HUDEP-2 (cell line): Measurements from ENCODE around the gene TNIK.
"Not testable (repeated sequence)": the region's sequence is repeated elsewhere in the genome, so short reads cannot be mapped to it uniquely, and the experiment has no call there.

Experiments
- DNase-seq, 76 experiments: peaks; one replicate each; lab custom pipeline; 2025; ENCODE audit not compliant: unreplicated experiment in 76 of 76; lab: John Stamatoyannopoulos, UW

The TNIK gene

DNA sequence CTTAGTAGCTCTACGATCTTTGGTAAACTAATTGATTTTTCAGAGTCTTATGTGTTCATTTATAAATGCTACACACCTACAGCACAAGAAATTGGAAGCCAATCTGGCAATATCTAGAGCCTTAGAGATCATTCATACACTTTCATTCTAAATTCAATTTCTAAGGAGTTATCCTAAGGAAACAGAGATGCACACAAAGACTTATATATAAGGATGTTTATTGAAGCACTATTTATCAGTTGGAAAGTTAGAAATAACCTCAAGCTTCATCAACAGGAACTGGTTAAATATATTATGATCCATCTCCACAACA, 12.7 kb downstream of the TNIK start:
- DNase-seq: not testable (repeated sequence)

DNA sequence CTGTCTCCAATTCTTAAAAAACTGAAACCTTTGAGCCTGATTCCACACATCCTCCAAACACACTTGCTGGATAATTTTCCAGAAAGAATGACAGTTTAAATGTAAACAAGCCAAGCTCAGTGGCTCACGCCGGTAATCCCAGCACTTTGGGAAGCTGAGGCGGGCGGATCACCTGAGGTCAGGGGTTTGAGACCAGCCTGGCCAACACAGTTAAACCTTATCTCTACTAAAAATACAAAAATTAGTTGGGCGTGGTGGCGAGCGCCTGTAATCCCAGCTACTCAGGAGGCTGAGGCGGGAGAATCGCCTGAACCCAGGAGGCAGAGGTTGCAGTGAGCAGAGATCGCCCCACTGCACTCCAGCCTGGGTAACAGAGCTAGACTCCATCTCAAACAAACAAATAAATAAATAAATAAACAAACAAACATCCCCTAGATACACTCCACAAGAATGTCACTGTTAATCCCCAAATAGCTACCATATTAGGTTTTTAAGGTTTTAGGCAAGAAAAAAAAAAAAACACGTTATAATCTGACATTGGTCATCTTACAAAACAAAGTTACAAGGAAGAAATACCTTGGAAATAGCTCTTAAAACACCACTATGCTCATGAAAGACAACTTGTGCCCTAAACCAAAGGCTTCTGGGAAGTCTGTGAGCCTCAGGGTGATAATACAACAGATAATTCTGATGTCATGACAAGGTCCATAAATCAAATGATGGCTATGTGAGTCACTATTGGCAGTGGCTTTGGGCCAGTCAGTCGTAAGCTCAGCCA, 13.2 kb downstream of the TNIK start:
- peak in 18 of 76 experiments; percentile 4 to 50 (median 22) for DNase-seq

DNA sequence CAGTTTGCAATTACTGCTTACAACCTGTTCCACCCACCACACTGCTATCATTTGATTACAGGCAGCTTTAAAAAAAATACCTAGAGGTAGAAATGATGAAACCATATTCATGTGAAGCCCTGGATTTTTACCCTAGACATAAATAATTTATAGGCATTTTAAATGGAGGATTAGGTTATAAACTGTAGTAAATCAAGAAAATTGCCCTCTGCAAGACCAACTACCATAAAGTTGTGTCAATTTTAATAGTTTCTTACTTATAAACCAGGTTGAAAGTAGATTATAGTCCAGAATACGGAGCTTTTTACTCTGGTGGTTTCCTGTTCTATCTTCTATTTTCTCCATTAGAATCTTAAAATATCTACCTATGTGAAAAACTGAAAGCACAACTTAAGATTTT, 13.9 kb downstream of the TNIK start:
- no peak for DNase-seq

DNA sequence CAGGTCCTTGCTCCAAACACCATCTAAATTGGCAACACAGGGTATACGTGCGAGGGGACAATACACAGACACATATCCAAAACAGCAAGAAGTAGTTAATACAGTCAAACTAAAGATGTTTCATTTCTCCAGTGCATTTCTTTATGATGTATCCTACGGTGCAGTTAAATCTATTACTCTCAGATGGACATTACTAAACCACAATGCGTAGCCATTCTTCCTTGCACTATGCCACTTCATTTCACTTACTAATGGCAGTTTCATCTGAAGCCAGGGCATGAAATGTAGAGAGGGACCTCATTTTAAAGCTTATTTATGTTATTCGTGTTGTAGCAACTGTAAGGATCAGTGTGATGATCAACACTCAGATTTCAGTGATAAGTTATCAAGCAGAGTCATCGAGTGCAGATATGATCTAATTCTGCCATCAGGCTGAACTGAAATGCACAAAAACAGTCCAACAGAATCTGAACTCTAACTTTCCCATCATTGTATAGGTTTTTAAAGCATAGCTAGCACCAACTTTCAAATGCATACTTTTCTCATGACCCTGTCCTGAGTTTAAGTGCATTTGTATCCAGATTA, 14.5 kb downstream of the TNIK start:
- DNase-seq: no peak

DNA sequence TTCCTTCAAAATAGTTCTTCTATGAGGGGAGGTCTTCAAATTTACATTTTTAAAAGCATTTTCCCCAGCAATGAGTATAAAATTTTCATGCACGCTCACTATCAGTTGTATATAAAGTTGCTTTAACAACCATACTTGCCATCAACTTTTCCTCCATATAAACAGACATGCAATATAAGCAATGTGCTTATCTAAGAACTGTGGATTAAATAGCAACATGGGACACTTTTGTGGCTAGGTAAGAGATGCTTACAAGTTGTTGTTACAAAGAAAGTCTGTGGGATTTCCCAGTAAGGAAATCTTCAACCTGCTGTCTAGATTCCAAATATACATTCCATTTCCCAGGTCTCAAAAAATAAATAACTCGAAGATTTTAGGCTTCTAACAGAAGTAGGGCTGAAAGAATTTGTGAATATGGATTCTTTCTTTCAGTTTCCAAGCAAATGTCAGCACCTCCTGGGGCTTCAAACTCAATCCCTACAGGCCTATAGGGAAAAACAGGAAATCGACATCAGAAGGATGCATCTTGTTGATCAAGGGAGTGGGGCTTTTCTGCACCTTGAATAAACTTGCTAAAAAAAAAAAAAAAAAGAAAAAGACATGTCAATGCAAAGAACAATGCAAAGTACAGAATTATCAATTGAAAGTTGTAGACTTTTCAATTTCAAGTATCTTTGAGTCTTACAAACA, 16.1 kb downstream of the TNIK start:
- DNase-seq: peak in 4 of 76 experiments; percentile 4 to 18 (median 10)

DNA sequence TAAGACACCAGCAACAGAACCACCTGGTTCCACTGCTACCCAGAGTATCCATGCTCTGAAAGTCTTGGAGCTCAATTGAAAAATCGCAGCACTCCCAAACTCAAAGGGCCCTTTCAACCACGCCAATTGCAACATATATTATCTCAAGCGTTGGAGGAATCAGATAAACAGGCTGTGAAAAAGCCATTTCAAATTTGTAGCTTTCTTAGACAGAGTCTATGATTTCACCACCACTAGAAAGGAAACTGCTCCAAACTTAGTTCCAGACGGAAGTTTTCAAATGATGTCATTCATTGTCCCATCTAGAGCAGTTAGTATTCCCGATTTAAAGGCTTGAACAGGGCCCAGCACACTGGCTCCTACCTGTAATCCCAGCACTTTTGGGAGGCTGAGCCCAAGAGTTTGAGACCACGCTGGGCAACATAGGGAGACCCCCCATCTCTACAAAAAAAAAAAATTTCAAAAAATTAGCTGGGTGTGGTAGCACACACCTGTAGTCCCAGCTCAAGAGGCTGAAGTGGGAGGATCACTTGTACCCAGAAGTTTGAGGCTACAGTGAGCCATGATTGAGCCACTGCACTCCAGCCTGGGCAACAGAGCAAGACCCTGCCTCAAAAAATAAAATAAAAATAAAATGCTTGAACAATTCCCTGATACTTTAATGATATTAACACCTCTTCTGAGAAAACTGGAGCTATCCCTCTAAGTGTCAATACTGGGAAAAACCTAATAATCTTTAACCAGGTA, 16.8 kb downstream of the TNIK start:
- no peak for DNase-seq

DNA sequence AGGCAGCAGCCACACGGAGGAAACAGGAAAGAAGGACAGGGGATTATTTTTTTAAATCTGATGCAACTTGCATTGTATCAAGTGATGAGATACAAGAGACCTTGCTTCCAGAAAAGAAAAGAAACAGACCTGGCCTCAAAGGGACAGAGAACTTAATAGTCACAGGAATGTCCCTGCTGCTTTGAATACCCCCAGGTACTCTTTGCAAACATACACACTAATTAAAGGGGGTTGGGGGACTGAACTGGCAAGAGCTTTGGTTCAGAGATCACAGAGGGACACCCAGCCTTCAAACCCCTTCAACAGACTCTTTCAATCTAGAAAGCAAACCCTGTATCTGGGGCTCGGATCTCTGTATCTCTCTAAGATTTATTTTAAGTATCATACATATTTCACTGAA, 18.0 kb downstream of the TNIK start:
- DNase-seq: no peak

DNA sequence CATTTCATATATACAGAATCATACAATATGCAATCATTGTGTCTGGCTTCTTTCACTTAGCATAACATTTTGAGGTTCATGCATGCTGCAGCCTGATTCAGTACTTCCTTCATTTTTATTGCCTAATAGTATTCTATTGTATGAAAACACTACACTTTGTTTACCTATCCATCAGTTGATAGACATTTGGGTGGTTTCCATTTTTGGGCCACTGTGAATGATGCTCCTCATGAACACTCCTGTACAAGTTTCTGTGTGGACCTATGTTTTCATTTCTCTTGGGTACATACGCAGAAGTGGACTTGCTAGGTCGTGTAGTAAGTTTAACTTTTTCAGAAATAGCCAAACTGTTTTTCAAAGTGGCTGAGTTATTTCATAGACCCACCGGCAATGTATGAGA, 18.8 kb downstream of the TNIK start:
- no peak for DNase-seq

DNA sequence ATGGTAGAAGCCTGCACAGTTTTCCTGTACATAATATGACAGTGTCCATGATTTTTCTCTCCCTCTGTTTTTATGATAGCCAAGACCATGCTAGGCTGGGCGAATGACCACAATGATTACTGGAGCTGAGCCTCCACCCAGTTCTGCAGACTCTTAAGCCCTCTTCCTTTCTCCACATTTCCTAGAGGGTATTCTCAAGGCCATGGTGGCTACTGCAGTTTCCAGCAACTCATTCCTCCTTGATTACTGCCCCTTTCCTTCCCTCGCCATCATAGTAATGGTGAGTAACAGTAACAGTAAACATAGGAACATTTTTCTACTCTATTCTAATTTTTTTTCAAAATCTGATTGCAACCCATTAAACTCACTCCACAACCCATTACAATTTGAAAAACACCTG, 20.2 kb downstream of the TNIK start:
- no peak for DNase-seq

DNA sequence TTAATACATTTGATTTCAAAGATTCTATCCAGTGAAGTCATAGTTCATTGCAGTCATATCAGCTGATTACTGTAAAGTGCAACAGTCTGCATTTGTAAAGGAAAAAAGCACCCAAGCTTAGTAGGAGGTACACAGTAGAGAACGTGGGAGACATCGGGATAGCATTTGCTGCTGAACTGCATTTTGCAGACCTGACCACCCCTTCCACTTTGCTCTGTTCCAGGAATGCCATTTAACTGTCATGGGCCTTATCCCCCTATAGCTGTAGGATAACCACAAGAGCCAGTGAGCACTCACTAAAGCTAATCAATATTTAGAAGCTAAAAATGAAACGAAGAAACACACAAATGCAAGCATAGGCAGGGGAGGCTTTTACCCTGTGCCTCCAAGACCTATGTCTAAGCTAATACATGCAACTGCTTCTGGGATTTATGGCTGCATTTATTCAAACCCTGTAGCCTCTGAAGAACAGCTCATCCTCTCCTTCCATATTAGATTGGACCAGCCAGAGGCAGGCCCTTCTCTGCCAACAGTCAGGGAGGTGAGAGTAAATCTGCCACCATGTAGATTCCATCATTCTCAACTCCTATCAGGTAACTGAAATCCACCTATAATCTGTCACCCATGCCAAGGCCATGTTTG, 23.0 kb downstream of the TNIK start:
- no peak for DNase-seq

DNA sequence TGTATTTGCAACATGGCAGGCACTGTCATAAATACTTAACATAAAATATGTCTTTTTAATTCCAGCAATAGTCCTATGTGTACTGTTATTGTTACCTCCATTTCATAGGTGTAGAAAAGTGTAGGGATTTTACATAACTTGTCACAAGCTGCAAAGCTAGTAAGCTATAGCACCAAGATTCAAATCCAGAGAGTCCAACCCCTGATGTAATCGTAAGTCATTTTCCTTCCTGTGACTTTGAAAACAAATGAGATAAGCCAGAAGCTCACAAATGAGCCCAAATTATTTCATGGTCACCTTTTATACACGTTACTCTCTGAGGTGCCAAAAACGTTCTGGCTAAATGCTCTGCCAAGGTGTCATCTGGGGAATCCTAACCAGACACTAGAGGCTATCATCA, 23.8 kb downstream of the TNIK start:
- no peak for DNase-seq

DNA sequence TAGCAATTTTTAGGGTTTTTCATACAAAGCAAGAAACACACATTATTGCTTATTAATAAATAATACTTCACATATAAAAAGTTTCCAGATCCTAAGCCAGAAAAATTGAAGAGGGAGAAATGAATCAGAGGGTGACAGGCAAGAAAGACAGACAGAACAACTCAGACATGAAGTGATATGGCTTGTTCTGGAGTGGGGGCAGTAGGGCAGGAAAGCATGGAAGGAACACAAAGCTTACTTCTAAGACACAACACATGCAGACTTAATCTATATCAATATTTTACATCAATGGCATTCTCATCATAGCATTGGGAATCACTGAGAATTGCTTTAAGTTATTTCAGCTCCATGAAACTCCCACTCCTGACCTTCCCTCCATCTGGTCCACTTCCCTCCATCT, 24.4 kb downstream of the TNIK start:
- DNase-seq: no peak

DNA sequence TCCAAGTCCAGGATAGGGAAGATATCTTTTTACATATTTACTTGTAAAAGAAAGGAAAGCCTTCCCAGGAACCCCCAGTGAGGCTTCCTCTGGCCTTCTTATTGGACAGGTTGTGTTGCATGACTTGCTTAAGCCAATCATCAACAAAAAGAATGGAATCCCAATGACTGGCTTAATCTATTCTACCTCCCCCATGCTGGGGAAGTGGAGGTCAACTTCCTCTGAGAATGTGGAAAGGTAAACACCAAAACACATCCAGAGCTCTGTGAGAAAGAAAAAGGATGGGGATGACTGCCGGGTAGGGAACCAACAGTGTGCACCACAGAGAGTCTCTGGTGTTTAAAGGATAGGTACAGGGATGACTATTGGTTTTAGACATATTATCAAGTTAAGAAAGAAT, 25.1 kb downstream of the TNIK start:
- no peak for DNase-seq

DNA sequence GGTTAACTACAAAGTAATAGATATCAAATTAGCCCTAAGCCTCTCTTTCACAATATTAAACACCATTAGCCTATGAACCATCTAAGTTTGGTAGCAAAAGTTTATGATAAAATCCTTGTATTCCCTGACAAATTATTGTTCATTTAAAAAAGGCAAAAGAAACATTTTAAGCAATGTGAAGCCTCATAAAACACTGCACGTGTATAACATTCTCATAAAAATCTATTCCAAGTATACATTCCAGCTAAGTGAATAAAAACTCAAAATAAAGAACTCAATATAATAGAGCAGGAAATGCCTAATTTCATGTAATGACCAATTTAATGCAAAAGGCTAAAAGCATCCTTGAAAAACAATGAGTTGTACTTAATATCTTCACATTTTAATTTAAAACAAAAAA, 27.7 kb downstream of the TNIK start:
- DNase-seq: no peak

DNA sequence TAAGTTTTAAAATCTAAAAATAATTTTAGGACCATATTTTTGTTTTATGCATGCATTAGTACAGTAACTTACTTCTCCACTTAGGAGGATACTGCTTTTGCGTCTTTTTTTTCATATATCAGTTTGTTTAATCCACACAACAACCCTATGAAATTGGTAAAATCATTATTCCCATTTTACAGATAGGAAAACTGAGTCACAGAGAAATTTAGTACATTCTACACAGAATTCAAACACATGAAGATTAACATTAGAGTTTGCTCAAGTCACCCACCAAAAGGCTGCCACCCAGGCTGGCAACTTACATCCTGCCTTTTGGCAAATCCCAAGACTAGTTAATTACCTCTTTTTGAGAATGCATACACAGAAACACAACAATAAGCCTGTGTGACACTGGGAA, 28.7 kb downstream of the TNIK start:
- no peak for DNase-seq

DNA sequence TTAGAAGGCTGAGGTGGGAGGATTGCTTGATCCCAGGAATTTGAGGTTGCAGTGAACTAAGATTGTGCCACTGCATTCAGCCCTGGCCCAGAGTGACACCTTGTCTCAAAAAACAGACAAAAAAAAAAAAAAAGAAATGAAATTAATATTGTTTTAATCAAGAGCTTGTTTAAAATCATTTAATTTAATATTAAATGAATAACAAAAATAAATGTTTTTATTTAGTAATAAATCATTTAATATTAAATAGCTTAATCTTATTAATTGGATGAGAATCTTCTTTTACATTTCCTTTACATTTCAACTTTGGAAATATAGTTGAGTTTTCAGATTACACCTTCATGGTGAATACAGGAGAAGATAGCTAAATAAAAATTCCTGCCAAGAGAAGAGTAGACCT, 29.7 kb downstream of the TNIK start:
- no peak for DNase-seq

DNA sequence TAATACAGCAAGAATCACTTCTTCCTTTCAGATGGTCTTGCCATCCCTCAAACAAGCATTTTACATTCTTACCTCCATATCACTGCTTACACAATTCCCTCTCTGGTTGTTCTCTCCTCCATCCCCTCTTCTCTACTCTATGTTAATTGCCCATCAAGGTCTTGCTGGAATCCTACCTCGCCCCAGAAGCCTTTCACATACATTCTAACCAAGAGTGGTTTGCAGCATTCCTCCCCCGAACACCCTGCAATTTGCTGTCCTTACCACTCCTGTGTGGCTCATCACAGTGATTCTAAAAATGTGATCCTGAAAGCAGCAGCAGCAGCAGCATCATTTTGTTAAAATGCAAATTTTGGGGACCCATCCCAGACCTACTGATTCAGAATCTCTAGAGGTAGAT, 30.6 kb downstream of the TNIK start:
- DNase-seq: no peak

DNA sequence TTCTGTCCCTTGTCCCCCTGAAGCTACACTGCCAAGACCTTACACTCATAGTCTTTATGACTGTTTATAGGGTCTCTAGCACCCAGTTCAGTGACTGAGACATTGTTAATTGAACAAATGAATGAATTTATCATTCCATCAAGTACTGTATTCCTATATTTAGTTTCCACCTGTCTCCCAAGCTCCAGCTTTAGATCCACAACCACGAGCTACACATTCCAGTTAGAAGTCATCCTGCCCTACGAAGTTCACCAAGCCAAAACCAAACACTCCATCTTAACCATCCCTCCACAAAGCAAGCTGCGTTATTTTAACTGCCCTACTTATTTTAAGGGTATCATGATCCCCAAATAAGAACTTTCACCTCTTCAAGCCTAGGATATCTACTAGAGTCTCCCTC, 31.3 kb downstream of the TNIK start:
- DNase-seq: no peak

DNA sequence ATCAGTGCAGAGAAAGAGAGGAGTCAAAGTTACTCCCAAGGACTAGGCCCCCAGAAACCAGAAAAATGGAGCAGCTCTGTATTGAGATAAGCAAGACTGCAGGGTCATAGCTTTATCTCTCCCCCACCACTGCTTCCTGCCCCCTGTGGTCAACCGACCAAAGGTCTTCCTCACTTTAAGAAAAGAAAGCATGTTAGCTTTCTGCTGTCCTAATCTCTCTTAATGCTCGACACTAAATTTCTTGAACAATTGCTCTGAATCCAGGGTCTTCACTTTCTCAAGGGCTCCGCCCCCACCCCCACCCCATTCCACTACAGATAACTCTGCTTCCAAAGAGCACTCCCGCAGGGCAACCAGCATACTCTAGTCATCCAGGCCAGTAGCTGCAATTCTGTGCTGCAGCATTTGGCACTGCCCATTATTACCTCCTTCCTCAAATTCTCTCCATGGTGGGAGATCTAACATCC, 31.9 kb downstream of the TNIK start:
- DNase-seq: peak in 61 of 76 experiments; percentile 0 to 76 (median 33)

DNA sequence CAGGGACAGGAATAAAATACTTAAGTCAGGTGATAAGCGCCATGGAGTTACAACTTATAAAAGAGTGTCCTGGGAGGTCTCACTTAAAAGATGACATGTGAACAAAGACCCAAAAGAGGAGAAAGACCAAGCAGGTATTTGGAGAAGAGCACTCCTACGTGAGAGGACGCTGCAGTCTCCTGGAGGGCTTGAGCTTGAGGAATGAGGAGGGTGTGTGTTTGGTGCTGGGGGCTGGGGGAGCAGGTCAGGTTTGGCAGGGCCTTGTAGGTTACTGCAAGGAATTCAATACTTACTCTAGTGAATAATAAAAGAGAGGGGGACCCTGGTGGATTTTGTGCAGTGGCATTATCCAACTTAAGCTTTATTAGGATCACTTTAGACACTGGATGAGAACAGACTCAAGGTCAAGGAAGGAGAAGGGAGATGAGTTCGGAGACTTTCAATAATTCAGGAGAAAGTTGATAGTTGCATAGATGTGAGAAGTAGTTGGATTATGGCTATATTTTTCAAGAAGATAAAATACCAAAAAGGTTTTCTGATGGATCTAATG, 32.4 kb downstream of the TNIK start:
- peak in 1 of 76 experiments; percentile 41 for DNase-seq

DNA sequence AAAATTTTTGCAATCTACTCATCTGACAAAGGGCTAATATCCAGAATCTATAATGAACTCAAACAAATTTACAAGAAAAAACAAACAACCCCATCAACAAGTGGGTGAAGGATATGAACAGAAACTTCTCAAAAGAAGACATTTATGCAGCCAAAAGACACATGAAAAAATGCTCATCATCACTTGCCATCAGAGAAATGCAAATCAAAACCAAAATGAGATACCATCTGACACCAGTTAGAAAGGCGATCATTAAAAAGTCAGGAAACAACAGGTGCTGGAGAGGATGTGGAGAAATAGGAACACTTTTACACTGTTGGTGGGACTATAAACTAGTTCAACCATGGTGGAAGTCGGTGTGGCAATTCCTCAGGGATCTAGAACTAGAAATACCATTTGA, 36.1 kb downstream of the TNIK start:
- DNase-seq: not testable (repeated sequence)
